Sigmoid colon (tissue), 7 donors: Measurements from ENCODE around the gene ABI1. TPM values are rescaled to one million over a fixed set of nuclear protein-coding genes. Genes with fewer than 3 reads are reported as not detected.

Source experiments
- DNase-seq: peaks from one replicate; pipeline ENCODE4 v3.0.0-alpha.2; 2019
- H3K27ac ChIP-seq, 4 donors: fragments of 200-600 bp; sonication (generic); one replicate each; pipeline ENCODE4 v1.5.1; 2016 to 2019; ENCODE audit warnings: mild to moderate bottlenecking in 1 of 4
- H3K27me3 ChIP-seq, 3 donors: fragments of 200-600 bp; sonication (generic); one replicate each; pipeline ENCODE4 v1.5.1; 2019; ENCODE audit warnings: mild to moderate bottlenecking in 1 of 3
- H3K36me3 ChIP-seq, 4 donors: fragments of 200-600 bp; sonication (generic); one replicate each; pipeline ENCODE4 v1.5.1; 2016 to 2019
- H3K4me1 ChIP-seq, 4 donors: fragments of 200-600 bp; sonication (generic); one replicate each; pipeline ENCODE4 v1.5.1; 2017 to 2019
- H3K4me3 ChIP-seq, 4 donors: fragments of 200-600 bp; sonication (generic); one replicate each; pipeline ENCODE4 v1.5.1; 2017 to 2019; ENCODE audit warnings: mild to moderate bottlenecking in 2 of 4, moderate library complexity in 1 of 4
- H3K9me3 ChIP-seq, 4 donors: fragments of 200-600 bp in 3 of 4; sonication (generic) in 3 of 4; one replicate each; pipeline versions ENCODE4 v1.5.1 to v1.6.1; 2013 to 2019
- EP300 ChIP-seq, 4 donors: sonication (generic); formaldehyde crosslinking; IDR thresholded peaks; one replicate each; pipeline ENCODE4 v1.6.1; 2017; ENCODE audit warnings: antibody characterized with exemption in 4 of 4
- POLR2A ChIP-seq, 2 donors: fragments of 450-650 bp; IDR thresholded peaks; one replicate each; pipeline ENCODE4 v1.6.1; 2016; ENCODE audit warnings: antibody characterized with exemption in 2 of 2, mild to moderate bottlenecking in 2 of 2, moderate library complexity in 2 of 2
- POLR2AphosphoS5 ChIP-seq, 4 donors: sonication (generic); formaldehyde crosslinking; IDR thresholded peaks; one replicate each; pipeline ENCODE4 v1.6.1; 2017; ENCODE audit warnings: antibody characterized with exemption in 4 of 4
- WGBS, 2 donors: extraction: QIAGEN DNeasy Blood & Tissue Kit; methylation state at CpG; one replicate each; pipeline ENCODE4 v1.1.7; 2013; 5-methylcytosine and 5-hydroxymethylcytosine counted together
- intact Hi-C: fragments of 100-400 bp; cut with DNase I; formaldehyde crosslinking; loops from one replicate; pipeline ENCODE4 v1.15.1; 2023
- polyA plus RNA-seq, 3 donors: library from polyadenylated mRNA; stranded (reverse); fragments of 200-250 nt; gene quantifications; one replicate each; pipeline ENCODE4 v1.2.3, GENCODE V29; 2013
- total RNA-seq, 4 donors: library from RNA; depleted of rRNA; stranded (reverse); fragments of >200 nt; gene quantifications; one replicate each; pipeline ENCODE4 v1.1.0, GENCODE V29; 2016
- TF ChIP-seq, protein P1 (sequence below), 4 experiments: fragments of 450-650 bp in 3 of 4; fragments of 200-600 bp in 1 of 4; IDR thresholded peaks; one replicate each; pipeline ENCODE4 v1.5.1; 2016 to 2019; ENCODE audit warnings: antibody characterized with exemption in 4 of 4, mild to moderate bottlenecking in 3 of 4, moderate library complexity in 2 of 4
- donor health status: healthy with polysubstance abuse.
- donor health status: Bipolar disorder and iron deficiency.
- donor health status: healthy.

Gene ABI1
- total and polyA plus RNA-seq, 7 donors = 30.4 to 49.0 (median 44.4) TPM

DNA sequence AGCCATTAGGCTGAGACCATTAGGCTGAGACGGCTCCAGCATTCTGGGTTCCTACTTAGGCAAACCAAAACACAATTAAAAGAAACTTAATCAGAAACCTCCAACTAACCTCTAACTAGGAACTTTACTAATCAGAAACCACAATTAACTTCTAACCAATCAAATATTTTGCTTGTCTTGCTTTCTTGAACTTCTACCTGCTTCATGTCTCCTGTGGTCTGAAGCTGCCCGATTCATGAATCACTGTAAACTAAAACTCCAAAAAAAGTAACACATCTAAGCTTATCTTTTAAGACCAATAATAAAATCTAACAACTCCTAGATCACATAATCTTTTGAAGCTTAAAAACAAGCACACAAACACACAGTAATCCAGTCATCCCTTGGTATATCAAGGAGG lies 87.1 kb downstream of the ABI1 start:
- Histone ChIP-seq H3K4me3 (no peak overlapping the region), H3K4me1 (peaks cover 0 to 7% (median 2%) of the 10 kb centered on the region in 4 donors), H3K27me3 (no peaks in the 10 kb centered on the region), H3K9me3 (no peaks in the 10 kb centered on the region), H3K27ac (no peak overlapping the region), H3K36me3 (no peaks in the 10 kb centered on the region)
- TF ChIP-seq, protein P1, sequence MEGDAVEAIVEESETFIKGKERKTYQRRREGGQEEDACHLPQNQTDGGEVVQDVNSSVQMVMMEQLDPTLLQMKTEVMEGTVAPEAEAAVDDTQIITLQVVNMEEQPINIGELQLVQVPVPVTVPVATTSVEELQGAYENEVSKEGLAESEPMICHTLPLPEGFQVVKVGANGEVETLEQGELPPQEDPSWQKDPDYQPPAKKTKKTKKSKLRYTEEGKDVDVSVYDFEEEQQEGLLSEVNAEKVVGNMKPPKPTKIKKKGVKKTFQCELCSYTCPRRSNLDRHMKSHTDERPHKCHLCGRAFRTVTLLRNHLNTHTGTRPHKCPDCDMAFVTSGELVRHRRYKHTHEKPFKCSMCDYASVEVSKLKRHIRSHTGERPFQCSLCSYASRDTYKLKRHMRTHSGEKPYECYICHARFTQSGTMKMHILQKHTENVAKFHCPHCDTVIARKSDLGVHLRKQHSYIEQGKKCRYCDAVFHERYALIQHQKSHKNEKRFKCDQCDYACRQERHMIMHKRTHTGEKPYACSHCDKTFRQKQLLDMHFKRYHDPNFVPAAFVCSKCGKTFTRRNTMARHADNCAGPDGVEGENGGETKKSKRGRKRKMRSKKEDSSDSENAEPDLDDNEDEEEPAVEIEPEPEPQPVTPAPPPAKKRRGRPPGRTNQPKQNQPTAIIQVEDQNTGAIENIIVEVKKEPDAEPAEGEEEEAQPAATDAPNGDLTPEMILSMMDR (IDR thresholded peaks at IDR 0.05) = no peak
- no peak for TF ChIP-seq POLR2AphosphoS5 (IDR thresholded peaks at IDR 0.05)
- no peak for TF ChIP-seq EP300 (IDR thresholded peaks at IDR 0.05)
- no peak for TF ChIP-seq POLR2A (IDR thresholded peaks at IDR 0.05)
- WGBS, 2 donors = 83 to 85% methylated on average over 2 of the region's 2 CpGs
- intact Hi-C loops = no loop called here
- no peak for DNase-seq

DNA sequence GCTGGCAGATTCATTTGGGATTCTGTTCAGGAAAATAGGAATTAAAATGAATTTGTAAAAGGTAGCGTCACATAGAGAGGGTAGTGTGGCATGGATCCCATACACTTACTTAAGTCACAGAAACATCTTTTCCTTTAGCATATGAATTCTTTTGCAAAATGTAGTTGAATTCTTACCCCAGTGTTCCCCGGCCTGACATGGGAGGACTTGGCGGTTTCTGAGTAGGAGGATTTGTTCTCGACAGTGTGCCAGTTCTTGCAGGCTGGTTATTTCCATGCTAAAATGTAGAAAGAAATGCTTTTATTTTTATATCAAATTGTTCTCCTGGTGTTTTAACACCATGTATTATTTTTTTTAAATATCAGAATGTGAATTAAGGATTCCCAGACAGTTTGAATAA lies 90.7 kb downstream of the ABI1 start:
- no peaks in the 10 kb centered on the region for H3K9me3 ChIP-seq
- peaks cover 0 to 13% (median 0%) of the 10 kb centered on the region in 4 donors for H3K36me3 ChIP-seq
- WGBS, 2 donors = 97 to 98% methylated on average over 4 of the region's 4 CpGs
- no peak overlapping the region for H3K4me3 ChIP-seq
- H3K4me1 ChIP-seq = no peaks in the 10 kb centered on the region
- no peaks in the 10 kb centered on the region for H3K27me3 ChIP-seq
- intact Hi-C loops = no loop called here
- TF ChIP-seq POLR2A (IDR thresholded peaks at IDR 0.05) = no peak
- TF ChIP-seq, protein P1 (IDR thresholded peaks at IDR 0.05) = no peak
- no peak for TF ChIP-seq POLR2AphosphoS5 (IDR thresholded peaks at IDR 0.05)
- no peak for TF ChIP-seq EP300 (IDR thresholded peaks at IDR 0.05)
- H3K27ac ChIP-seq = no peak overlapping the region
- DNase-seq = no peak

DNA sequence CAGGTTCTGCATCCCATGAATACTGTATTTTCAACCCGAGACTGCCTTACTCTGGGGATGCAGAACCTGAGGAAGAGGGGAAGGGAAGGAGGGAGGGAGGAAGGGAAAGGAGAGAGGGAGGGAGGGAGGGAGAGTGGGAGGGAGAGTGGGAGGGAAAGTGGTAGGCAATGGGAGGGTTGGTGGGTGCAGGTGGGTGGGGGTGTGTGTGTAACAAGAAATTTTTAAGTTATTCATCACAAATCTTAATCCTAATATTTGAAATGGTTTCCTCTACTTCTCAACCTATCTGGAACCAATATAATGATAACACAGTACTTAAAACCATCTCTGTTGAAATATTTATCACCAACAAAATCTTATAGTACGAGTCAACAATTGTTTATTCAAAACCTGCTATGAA lies 95.2 kb downstream of the ABI1 start:
- intact Hi-C loops = no loop called here
- no peaks in the 10 kb centered on the region for H3K27me3 ChIP-seq
- DNase-seq = no peak
- H3K4me3 ChIP-seq = no peak overlapping the region
- no peaks in the 10 kb centered on the region for H3K9me3 ChIP-seq
- H3K27ac ChIP-seq = no peak overlapping the region
- TF ChIP-seq, protein P1 (IDR thresholded peaks at IDR 0.05) = no peak
- no peak for TF ChIP-seq POLR2AphosphoS5 (IDR thresholded peaks at IDR 0.05)
- no peak for TF ChIP-seq POLR2A (IDR thresholded peaks at IDR 0.05)
- TF ChIP-seq EP300 (IDR thresholded peaks at IDR 0.05) = no peak
- H3K4me1 ChIP-seq = no peaks in the 10 kb centered on the region
- H3K36me3 ChIP-seq = peaks cover 0 to 32% (median 4%) of the 10 kb centered on the region in 4 donors
- WGBS, 2 donors = 92 to 96% methylated on average over 2 of the region's 2 CpGs

DNA sequence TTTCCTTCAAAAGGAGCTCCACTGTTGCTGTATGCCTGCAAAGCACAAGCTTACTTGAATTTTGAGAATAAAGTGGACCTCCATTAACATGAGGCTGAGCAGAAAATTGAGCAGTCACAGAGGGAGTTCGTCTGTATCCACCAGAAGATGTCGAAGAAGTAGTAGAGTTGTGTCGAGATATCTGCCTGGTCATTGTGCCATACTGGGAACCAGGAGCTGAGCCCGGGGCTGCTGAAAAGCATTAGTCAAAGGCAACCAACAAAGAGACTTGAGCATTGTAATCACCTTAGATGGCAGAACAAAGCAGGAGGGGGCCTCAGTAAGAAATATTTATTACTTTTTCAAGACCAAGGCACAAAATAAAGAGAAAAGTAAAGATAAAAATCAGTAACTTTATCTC lies 101.8 kb downstream of the ABI1 start:
- H3K4me1 ChIP-seq = no peaks in the 10 kb centered on the region
- H3K27me3 ChIP-seq = no peaks in the 10 kb centered on the region
- no peak for DNase-seq
- TF ChIP-seq, protein P1 (IDR thresholded peaks at IDR 0.05) = no peak
- TF ChIP-seq EP300 (IDR thresholded peaks at IDR 0.05) (no peak), POLR2A (IDR thresholded peaks at IDR 0.05) (no peak), POLR2AphosphoS5 (IDR thresholded peaks at IDR 0.05) (no peak)
- H3K4me3 ChIP-seq = no peak overlapping the region
- intact Hi-C loops = no loop called here
- H3K36me3 ChIP-seq = peaks cover 0 to 18% (median 6%) of the 10 kb centered on the region in 4 donors
- H3K9me3 ChIP-seq = no peaks in the 10 kb centered on the region
- no peak overlapping the region for H3K27ac ChIP-seq
- WGBS, 2 donors = 92 to 95% methylated on average over 4 of the region's 4 CpGs

DNA sequence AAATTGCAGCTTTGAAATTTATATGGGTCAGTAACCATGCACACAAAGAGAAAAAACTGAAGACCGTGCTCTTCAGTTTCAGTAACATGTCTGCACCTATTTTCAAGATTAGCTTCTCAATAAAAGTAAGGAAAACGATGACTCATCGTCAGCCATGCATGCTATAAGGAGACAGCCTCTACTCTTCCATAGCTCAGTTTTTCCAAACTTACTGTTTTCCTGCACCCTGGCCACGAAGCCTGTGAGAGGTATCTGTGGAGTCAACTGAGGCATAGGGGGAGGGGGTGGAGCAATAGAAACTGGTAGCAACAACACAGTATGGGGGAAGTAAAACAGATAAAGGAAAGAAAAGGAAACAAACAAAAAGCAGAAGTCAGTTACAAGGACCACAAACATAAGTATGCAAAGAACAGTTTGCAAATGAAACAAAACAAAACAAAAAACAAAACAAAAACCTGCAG lies 105.3 kb downstream of the ABI1 start:
- Histone ChIP-seq H3K9me3 (no peaks in the 10 kb centered on the region), H3K4me1 (no peaks in the 10 kb centered on the region), H3K36me3 (peaks cover 0 to 19% (median 2%) of the 10 kb centered on the region in 4 donors), H3K27ac (no peak overlapping the region), H3K27me3 (no peaks in the 10 kb centered on the region), H3K4me3 (no peak overlapping the region)
- intact Hi-C loops = no loop called here
- no peak for DNase-seq
- WGBS, 2 donors = 75 to 79% methylated on average over 4 of the region's 4 CpGs
- TF ChIP-seq, protein P1 (IDR thresholded peaks at IDR 0.05) = no peak
- no peak for TF ChIP-seq POLR2AphosphoS5 (IDR thresholded peaks at IDR 0.05)
- no peak for TF ChIP-seq EP300 (IDR thresholded peaks at IDR 0.05)
- no peak for TF ChIP-seq POLR2A (IDR thresholded peaks at IDR 0.05)
